HepG2 (cell line): ENCODE results near the gene UBE2D3. TPM values are rescaled to one million over a fixed set of nuclear protein-coding genes. Genes with fewer than 3 reads are reported as not detected.

Source experiments
- BCL6 ChIP-seq: IDR thresholded peaks from 2 replicates; pipeline ENCODE4 v1.6.1; 2016; ENCODE audit warnings: missing genetic modification reagents, missing compliant biosample characterization
- HDAC2 ChIP-seq: sonication (generic); formaldehyde crosslinking; IDR thresholded peaks from 2 replicates; pipeline ENCODE4 v1.4.0; 2020; ENCODE audit warnings: missing genetic modification reagents
- IKZF5 ChIP-seq: IDR thresholded peaks from 2 replicates; pipeline ENCODE4 v1.6.1; 2018; ENCODE audit warnings: missing genetic modification reagents, mild to moderate bottlenecking, missing compliant biosample characterization
- KDM2A ChIP-seq: sonication (generic); formaldehyde crosslinking; IDR thresholded peaks from 2 replicates; pipeline ENCODE4 v1.4.0; 2020; ENCODE audit warnings: low read depth, missing genetic modification reagents, borderline replicate concordance
- LCORL ChIP-seq, 2 experiments: fragments of 450-650 bp in 1 of 2; sonication (generic) in 1 of 2; formaldehyde crosslinking in 1 of 2; IDR thresholded peaks; 2 replicates each; pipeline versions ENCODE4 v1.5.0 to v1.6.1; 2017 to 2020; ENCODE audit warnings: antibody characterized with exemption in 1 of 2, missing genetic modification reagents in 1 of 2
- PAXIP1 ChIP-seq: sonication (generic); formaldehyde crosslinking; conservative IDR thresholded peaks from 2 replicates; pipeline ENCODE4 v1.4.0; 2020; ENCODE audit warnings: mild to moderate bottlenecking, missing genetic modification reagents, moderate library complexity
- POLR2A ChIP-seq, 2 experiments: IDR thresholded peaks; 2 replicates each; pipeline ENCODE4 v1.6.1; 2011; ENCODE audit warnings: low read depth in 2 of 2, low read length in 2 of 2, mild to moderate bottlenecking in 1 of 2, moderate library complexity in 1 of 2; ENCODE audit not compliant: insufficient read depth in 1 of 2
- RARA ChIP-seq: IDR thresholded peaks from 2 replicates; pipeline ENCODE4 v1.6.1; 2016; ENCODE audit warnings: missing genetic modification reagents, missing compliant biosample characterization
- RCOR2 ChIP-seq: IDR thresholded peaks from 2 replicates; pipeline ENCODE4 v1.6.1; 2016; ENCODE audit warnings: missing biosample characterization, missing genetic modification reagents
- SALL1 ChIP-seq: sonication (generic); formaldehyde crosslinking; IDR thresholded peaks from 2 replicates; pipeline ENCODE4 v1.8.0; 2022; ENCODE audit warnings: mild to moderate bottlenecking, missing genetic modification reagents
- TBX2 ChIP-seq: sonication (generic); formaldehyde crosslinking; IDR thresholded peaks from 2 replicates; pipeline ENCODE4 v1.5.0; 2020; ENCODE audit warnings: missing genetic modification reagents, mild to moderate bottlenecking, borderline replicate concordance
- TCF7 ChIP-seq: sonication (generic); IDR thresholded peaks from 2 replicates; pipeline ENCODE4 v1.6.1; 2016; ENCODE audit warnings: antibody characterized with exemption, low read depth
- ZBTB21 ChIP-seq: sonication (generic); formaldehyde crosslinking; IDR thresholded peaks from 2 replicates; pipeline ENCODE4 v1.4.0; 2020; ENCODE audit warnings: missing genetic modification reagents
- ZNF230 ChIP-seq: sonication (generic); formaldehyde crosslinking; IDR thresholded peaks from 2 replicates; pipeline ENCODE4 v1.4.0; 2020; ENCODE audit warnings: mild to moderate bottlenecking, missing genetic modification reagents
- ZNF574 ChIP-seq: sonication (generic); formaldehyde crosslinking; IDR thresholded peaks from 2 replicates; pipeline ENCODE4 v1.4.0; 2020; ENCODE audit warnings: missing genetic modification reagents
- ZNF792 ChIP-seq: IDR thresholded peaks from 2 replicates; pipeline ENCODE4 v1.6.1; 2016
- polyA plus RNA-seq, 8 experiments: library from polyadenylated mRNA; depleted of rRNA in 3 of 8; stranded (reverse) in 7 of 8; unstranded in 1 of 8; fragments of >200 nt; fragmentation: Illumina TruSeq in 4 of 8; extraction: Trizol in 4 of 8; gene quantifications; 2 replicates each; pipeline versions ENCODE4 v1.2.1 to v1.2.3, GENCODE V29; 2011 to 2016; ENCODE audit warnings: low read depth in 4 of 8, missing spikeins in 1 of 8, mixed read lengths in 1 of 8; ENCODE audit not compliant: insufficient read depth in 1 of 8
- total RNA-seq, 5 experiments: library from RNA; depleted of rRNA; stranded (reverse); fragments of >200 nt; fragmentation: Illumina TruSeq; extraction: Trizol; gene quantifications; 2 replicates each; pipeline ENCODE4 v1.2.3, GENCODE V29; 2016; ENCODE audit warnings: low read depth in 1 of 5
- TF ChIP-seq, protein P1 (sequence below), 2 experiments: IDR thresholded peaks; 2 replicates each; pipeline ENCODE4 v1.6.1; 2011 to 2012; ENCODE audit warnings: low read length in 2 of 2, borderline replicate concordance in 1 of 2, low read depth in 1 of 2, mild to moderate bottlenecking in 1 of 2, moderate library complexity in 1 of 2

Gene UBE2D3
- total and polyA plus RNA-seq, 2 of the 13 experiments (the other 11 are each of a cell fraction or from before 2014, with no cell fraction given), result 224 to 293 TPM

- TF ChIP-seq, protein P1, sequence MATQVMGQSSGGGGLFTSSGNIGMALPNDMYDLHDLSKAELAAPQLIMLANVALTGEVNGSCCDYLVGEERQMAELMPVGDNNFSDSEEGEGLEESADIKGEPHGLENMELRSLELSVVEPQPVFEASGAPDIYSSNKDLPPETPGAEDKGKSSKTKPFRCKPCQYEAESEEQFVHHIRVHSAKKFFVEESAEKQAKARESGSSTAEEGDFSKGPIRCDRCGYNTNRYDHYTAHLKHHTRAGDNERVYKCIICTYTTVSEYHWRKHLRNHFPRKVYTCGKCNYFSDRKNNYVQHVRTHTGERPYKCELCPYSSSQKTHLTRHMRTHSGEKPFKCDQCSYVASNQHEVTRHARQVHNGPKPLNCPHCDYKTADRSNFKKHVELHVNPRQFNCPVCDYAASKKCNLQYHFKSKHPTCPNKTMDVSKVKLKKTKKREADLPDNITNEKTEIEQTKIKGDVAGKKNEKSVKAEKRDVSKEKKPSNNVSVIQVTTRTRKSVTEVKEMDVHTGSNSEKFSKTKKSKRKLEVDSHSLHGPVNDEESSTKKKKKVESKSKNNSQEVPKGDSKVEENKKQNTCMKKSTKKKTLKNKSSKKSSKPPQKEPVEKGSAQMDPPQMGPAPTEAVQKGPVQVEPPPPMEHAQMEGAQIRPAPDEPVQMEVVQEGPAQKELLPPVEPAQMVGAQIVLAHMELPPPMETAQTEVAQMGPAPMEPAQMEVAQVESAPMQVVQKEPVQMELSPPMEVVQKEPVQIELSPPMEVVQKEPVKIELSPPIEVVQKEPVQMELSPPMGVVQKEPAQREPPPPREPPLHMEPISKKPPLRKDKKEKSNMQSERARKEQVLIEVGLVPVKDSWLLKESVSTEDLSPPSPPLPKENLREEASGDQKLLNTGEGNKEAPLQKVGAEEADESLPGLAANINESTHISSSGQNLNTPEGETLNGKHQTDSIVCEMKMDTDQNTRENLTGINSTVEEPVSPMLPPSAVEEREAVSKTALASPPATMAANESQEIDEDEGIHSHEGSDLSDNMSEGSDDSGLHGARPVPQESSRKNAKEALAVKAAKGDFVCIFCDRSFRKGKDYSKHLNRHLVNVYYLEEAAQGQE (IDR thresholded peaks at IDR 0.05; ENCODE audit: borderline replicate concordance in 1 of 2, low read depth in 1 of 2, low read length in 2 of 2), result no peak
- TF ChIP-seq RARA (CRISPR knock-in tag), result peak; percentile 88
- 0 out of 2 replicates have a peak, but pooled peaks have one; percentile 24 for TF ChIP-seq IKZF5
- TF ChIP-seq PAXIP1 (CRISPR knock-in tag), result peak; percentile 65
- TF ChIP-seq ZNF792 (CRISPR knock-in tag), result peak; percentile 66; the same call in 1 of the 2 replicates
- TF ChIP-seq BCL6 (CRISPR knock-in tag), result peak; percentile 70
- peak; percentile 70; the same call in 1 of the 2 replicates for TF ChIP-seq TBX2
- TF ChIP-seq ZNF230 (CRISPR knock-in tag), result no peak
- TF ChIP-seq SALL1 (CRISPR knock-in tag), result peak; percentile 96
- TF ChIP-seq POLR2A (IDR thresholded peaks at IDR 0.05; ENCODE audit: insufficient read depth in 1 of 2, low read depth in 2 of 2, low read length in 2 of 2), result no peak
- TF ChIP-seq ZNF574 (CRISPR knock-in tag), result peak; percentile 31; the same call in 1 of the 2 replicates
- 0 out of 2 replicates have a peak, but pooled peaks have one; percentile 28 for TF ChIP-seq RCOR2 (CRISPR knock-in tag)
- no peak; the same call in 1 of the 2 replicates for TF ChIP-seq TCF7
- peak; percentile 26; the same call in 1 of the 2 replicates for TF ChIP-seq KDM2A
- TF ChIP-seq LCORL (IDR thresholded peaks at IDR 0.05), result no peak
- TF ChIP-seq LCORL (CRISPR knock-in tag; IDR thresholded peaks at IDR 0.05), result 0 out of 2 replicates have a peak, but pooled peaks have one; percentile 38
- TF ChIP-seq HDAC2 (CRISPR knock-in tag), result peak; percentile 63
- no peak for TF ChIP-seq ZBTB21 (CRISPR knock-in tag)
Measured at GRCh38 chr4:102778720-102779119, 48.6 kb downstream of the UBE2D3 start (continued).
